ENCODE measurements around the gene C16orf78.

DNA sequence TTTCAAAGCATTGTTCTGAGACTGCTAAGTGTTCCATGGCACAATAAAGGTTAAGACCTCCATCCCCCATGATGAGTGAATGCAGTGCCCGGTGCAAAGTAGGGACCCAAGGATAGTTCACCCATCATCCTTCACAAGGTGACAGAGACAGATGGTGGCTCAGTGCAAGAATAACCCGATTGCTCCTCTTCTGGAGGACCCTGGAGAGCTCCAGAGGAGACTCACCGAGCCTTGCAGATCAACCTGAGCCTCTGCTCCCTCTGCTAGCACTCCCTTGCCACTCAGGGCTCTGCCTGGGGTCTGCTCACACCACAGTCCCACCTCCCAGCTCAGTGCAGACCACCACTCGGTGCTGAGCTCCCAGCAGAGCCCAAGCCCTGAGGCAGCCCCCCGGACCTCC is 49.3 kb downstream of the C16orf78 start:
- no peak for TF ChIP-seq POLR2AphosphoS5 (IDR thresholded peaks at IDR 0.05)
- TF ChIP-seq, protein P1, sequence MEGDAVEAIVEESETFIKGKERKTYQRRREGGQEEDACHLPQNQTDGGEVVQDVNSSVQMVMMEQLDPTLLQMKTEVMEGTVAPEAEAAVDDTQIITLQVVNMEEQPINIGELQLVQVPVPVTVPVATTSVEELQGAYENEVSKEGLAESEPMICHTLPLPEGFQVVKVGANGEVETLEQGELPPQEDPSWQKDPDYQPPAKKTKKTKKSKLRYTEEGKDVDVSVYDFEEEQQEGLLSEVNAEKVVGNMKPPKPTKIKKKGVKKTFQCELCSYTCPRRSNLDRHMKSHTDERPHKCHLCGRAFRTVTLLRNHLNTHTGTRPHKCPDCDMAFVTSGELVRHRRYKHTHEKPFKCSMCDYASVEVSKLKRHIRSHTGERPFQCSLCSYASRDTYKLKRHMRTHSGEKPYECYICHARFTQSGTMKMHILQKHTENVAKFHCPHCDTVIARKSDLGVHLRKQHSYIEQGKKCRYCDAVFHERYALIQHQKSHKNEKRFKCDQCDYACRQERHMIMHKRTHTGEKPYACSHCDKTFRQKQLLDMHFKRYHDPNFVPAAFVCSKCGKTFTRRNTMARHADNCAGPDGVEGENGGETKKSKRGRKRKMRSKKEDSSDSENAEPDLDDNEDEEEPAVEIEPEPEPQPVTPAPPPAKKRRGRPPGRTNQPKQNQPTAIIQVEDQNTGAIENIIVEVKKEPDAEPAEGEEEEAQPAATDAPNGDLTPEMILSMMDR (IDR thresholded peaks at IDR 0.05 in 8 of 11, conservative IDR thresholded peaks at IDR 0.05 in 3 of 11): no peak

All from spleen (tissue), 7 donors.